ENCODE results near the gene PAQR4.

PAQR4 gene

DNA sequence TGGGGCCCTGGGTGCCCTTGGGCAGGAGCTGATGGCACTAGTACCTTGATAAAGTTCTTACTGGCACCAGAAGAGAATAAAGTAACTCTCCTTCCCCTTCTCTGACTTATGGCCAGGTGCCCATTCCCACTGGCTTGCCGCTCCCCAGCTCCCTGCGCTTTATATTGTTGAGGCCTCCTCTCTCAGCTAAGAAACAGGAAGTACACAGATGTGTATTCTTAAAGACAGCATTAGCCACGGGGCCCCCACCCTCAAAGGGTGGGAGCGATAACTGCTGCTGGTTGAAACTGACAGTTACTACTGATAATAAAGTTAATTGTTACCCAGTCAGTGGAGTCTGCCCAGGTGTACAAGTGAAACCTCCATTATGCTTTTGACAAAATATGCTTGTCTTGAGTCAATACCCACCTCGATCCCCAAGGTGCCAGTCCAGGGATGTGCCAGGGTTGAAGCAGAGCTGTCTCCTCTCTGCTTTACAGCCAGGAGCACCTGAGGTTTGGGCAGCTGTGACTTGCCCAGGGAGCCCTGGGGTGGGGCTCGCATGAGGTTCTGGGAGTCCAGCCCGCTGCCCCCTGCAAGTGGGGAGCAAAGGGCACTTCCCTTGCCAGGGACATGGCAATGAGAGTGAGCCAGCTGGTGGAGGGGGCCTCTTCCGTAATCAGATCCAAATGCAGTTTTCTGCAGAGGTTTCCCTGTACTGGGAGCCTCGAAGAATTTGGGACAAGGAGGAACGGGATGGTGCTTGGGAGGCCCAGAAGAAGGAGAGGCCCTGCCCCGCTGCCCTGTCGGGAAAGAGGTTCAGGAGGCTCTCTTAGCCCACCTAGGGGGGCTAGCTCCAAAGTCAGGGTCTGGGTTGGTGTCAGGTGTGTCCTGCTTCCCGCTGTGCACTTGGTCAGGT, 38.2 kb downstream of the PAQR4 start:
- H3K27ac ChIP-seq (ENCODE audit: low read depth, low read length, poor library complexity, severe bottlenecking) = no peak overlapping the region
- H3K9me3 ChIP-seq (ENCODE audit: low read length) = no peaks in the 10 kb centered on the region
- peaks cover 23% of the 10 kb centered on the region for H3K27me3 ChIP-seq (ENCODE audit: insufficient read depth, low read length)
- H3K9me2 ChIP-seq (ENCODE audit: low read depth, low read length) = no peaks in the 10 kb centered on the region
- peaks cover 4% of the 10 kb centered on the region for H3K4me1 ChIP-seq (ENCODE audit: insufficient read depth, low read length, severe bottlenecking)
- no peaks in the 10 kb centered on the region for H3F3A ChIP-seq (ENCODE audit: insufficient read depth, low read length)
- H4K20me1 ChIP-seq (ENCODE audit: insufficient read depth, low read length) = no peaks in the 10 kb centered on the region
- no peaks in the 10 kb centered on the region for H3K79me2 ChIP-seq (ENCODE audit: insufficient read depth, low read length)
- H2AFZ ChIP-seq (ENCODE audit: low read length) = no peak overlapping the region
- H3K4me2 ChIP-seq (ENCODE audit: low read length) = no peak overlapping the region
- TF ChIP-seq, protein P1, sequence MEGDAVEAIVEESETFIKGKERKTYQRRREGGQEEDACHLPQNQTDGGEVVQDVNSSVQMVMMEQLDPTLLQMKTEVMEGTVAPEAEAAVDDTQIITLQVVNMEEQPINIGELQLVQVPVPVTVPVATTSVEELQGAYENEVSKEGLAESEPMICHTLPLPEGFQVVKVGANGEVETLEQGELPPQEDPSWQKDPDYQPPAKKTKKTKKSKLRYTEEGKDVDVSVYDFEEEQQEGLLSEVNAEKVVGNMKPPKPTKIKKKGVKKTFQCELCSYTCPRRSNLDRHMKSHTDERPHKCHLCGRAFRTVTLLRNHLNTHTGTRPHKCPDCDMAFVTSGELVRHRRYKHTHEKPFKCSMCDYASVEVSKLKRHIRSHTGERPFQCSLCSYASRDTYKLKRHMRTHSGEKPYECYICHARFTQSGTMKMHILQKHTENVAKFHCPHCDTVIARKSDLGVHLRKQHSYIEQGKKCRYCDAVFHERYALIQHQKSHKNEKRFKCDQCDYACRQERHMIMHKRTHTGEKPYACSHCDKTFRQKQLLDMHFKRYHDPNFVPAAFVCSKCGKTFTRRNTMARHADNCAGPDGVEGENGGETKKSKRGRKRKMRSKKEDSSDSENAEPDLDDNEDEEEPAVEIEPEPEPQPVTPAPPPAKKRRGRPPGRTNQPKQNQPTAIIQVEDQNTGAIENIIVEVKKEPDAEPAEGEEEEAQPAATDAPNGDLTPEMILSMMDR (IDR thresholded peaks at IDR 0.05; ENCODE audit: low read length) = no peak
- TF ChIP-seq EZH2 (IDR thresholded peaks at IDR 0.05; ENCODE audit: borderline replicate concordance, low read length) = no peak
- no peak overlapping the region for H3K4me3 ChIP-seq (ENCODE audit: low read depth, low read length, poor library complexity, severe bottlenecking)
- no peaks in the 10 kb centered on the region for H3K36me3 ChIP-seq (ENCODE audit: insufficient read depth, low read length)
- H3K9ac ChIP-seq (ENCODE audit: low read length) = no peak overlapping the region

DNA sequence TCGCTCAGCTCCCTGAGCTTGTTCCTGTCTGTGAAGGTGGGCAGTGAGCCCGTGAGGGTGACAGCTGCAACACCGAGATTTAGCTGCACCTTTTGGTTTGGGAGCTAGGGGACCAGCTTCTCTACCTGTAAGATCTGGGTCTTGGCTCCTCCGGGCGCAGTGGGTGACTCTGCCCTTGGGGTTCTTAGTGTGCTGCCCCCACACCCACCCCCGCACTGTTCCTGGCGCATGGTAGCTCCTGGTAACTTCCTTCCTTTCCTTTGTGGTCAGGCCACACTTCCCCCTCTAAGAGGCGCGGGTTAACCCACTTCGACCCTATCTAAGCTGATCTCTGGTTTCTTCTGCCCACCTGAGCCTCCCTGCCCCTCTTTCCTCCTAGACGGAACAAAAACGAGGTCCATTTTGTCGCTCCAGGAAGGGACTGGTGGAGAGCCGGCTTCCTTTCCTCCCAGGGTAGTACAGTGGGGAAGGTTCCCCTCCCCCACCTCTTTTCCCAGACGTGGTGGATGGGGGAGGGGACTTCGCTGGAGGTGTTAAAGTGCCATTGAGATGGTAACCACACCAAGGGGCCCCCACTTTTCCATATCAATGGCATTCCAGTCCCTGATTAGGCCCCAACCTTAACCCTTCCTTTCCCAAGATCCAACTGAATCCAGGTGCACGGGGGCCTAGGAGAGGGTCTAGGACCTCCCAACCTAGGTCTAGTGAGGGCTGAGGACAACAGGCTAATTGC, 39.0 kb downstream of the PAQR4 start:
- Histone ChIP-seq H3K36me3 (ENCODE audit: insufficient read depth, low read length) (no peaks in the 10 kb centered on the region), H3K9me2 (ENCODE audit: low read depth, low read length) (no peaks in the 10 kb centered on the region), H4K20me1 (ENCODE audit: insufficient read depth, low read length) (no peaks in the 10 kb centered on the region), H2AFZ (ENCODE audit: low read length) (no peak overlapping the region), H3K9ac (ENCODE audit: low read length) (no peak overlapping the region), H3K79me2 (ENCODE audit: insufficient read depth, low read length) (no peaks in the 10 kb centered on the region), H3K4me2 (ENCODE audit: low read length) (no peak overlapping the region), H3F3A (ENCODE audit: insufficient read depth, low read length) (no peaks in the 10 kb centered on the region), H3K4me3 (ENCODE audit: low read depth, low read length, poor library complexity, severe bottlenecking) (no peak overlapping the region), H3K9me3 (ENCODE audit: low read length) (no peaks in the 10 kb centered on the region), H3K27ac (ENCODE audit: low read depth, low read length, poor library complexity, severe bottlenecking) (no peak overlapping the region), H3K27me3 (ENCODE audit: insufficient read depth, low read length) (peaks cover 26% of the 10 kb centered on the region), H3K4me1 (ENCODE audit: insufficient read depth, low read length, severe bottlenecking) (peaks cover 4% of the 10 kb centered on the region)
- TF ChIP-seq, protein P1 (IDR thresholded peaks at IDR 0.05; ENCODE audit: low read length) = no peak
- no peak for TF ChIP-seq EZH2 (IDR thresholded peaks at IDR 0.05; ENCODE audit: borderline replicate concordance, low read length)

DNA sequence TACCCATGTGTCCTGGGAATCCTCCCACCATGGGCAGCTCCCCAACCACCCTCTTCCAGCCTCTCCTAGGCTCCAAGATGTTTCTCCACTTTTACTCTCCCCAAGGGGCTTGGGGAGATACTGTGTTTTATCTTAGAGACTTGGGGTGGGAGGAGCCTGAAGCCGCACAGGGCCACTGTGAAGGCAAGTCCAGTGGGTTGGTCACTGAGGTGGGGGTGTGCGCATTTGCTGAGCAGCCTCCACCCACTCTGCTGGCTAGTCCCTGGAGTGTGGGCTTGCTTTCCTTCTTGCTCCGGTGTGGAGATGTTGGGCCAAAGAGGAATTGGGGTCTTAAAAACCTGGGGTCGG, 39.5 kb downstream of the PAQR4 start:
- Histone ChIP-seq H4K20me1 (ENCODE audit: insufficient read depth, low read length) (no peaks in the 10 kb centered on the region), H3K9me3 (ENCODE audit: low read length) (no peaks in the 10 kb centered on the region), H3K4me2 (ENCODE audit: low read length) (no peak overlapping the region), H3K79me2 (ENCODE audit: insufficient read depth, low read length) (no peaks in the 10 kb centered on the region), H3K4me3 (ENCODE audit: low read depth, low read length, poor library complexity, severe bottlenecking) (no peak overlapping the region), H3K4me1 (ENCODE audit: insufficient read depth, low read length, severe bottlenecking) (peaks cover 4% of the 10 kb centered on the region), H3F3A (ENCODE audit: insufficient read depth, low read length) (no peaks in the 10 kb centered on the region), H3K36me3 (ENCODE audit: insufficient read depth, low read length) (no peaks in the 10 kb centered on the region), H3K9ac (ENCODE audit: low read length) (no peak overlapping the region), H2AFZ (ENCODE audit: low read length) (no peak overlapping the region), H3K27me3 (ENCODE audit: insufficient read depth, low read length) (peaks cover 29% of the 10 kb centered on the region), H3K9me2 (ENCODE audit: low read depth, low read length) (no peaks in the 10 kb centered on the region), H3K27ac (ENCODE audit: low read depth, low read length, poor library complexity, severe bottlenecking) (no peak overlapping the region)
- TF ChIP-seq EZH2 (IDR thresholded peaks at IDR 0.05; ENCODE audit: borderline replicate concordance, low read length) = no peak
- TF ChIP-seq, protein P1 (IDR thresholded peaks at IDR 0.05; ENCODE audit: low read length) = no peak

Data from OCI-LY1 (cell line).